Panc1 (cell line): ENCODE results near the gene AIRE. TPM values are rescaled to one million over a fixed set of nuclear protein-coding genes. Genes with fewer than 3 reads are reported as not detected.

Source experiments
- ATAC-seq: fragments of 200-7000 bp; cut with Tn5 transposase; 2 replicates; pipeline ENCODE4 v1.9.1; 2020; ENCODE audit warnings: mild to moderate bottlenecking, moderate library complexity
- BruUV-seq: library from RNA; stranded (reverse); fragments of 400-500 nt; replicated peaks from 2 replicates; lab custom pipeline; 2021; lab: Mats Ljungman, UMichigan
- CTCF ChIA-PET: fragments of 300-600 bp; sonication (Branson Sonifier 250); formaldehyde crosslinking; loops from one replicate; lab custom pipeline; 2022; ENCODE audit warnings: antibody characterized with exemption; lab: Charles Lee
- POLR2A ChIA-PET: fragments of 300-600 bp; sonication (Branson Sonifier 250); formaldehyde crosslinking; loops from one replicate; lab custom pipeline; 2022; ENCODE audit warnings: antibody characterized with exemption; lab: Charles Lee
- DNase-seq: peaks from one replicate; pipeline ENCODE4 v3.0.0-alpha.2; 2010; ENCODE audit warnings: low read depth, low spot score
- H3K27ac ChIP-seq: 2 replicates; pipeline ENCODE4 v1.5.1; 2011; ENCODE audit warnings: mild to moderate bottlenecking, low read length, inconsistent platforms
- H3K27me3 ChIP-seq: fragments of 200-500 bp; sonication (Bioruptor generic); 2 replicates; pipeline ENCODE4 v1.6.0; 2014; ENCODE audit warnings: low read length, inconsistent platforms; ENCODE audit not compliant: control insufficient read depth, insufficient read depth
- H3K36me3 ChIP-seq: fragments of 200-500 bp; sonication (Bioruptor generic); 2 replicates; pipeline ENCODE4 v1.5.1; 2014; ENCODE audit warnings: inconsistent platforms, mild to moderate bottlenecking, low read length, moderate library complexity; ENCODE audit not compliant: control insufficient read depth, insufficient read depth
- H3K4me1 ChIP-seq: 2 replicates; pipeline ENCODE4 v1.5.1; 2011; ENCODE audit warnings: inconsistent platforms, mild to moderate bottlenecking, low read length, moderate library complexity; ENCODE audit not compliant: control insufficient read depth, insufficient read depth
- H3K4me3 ChIP-seq, 2 experiments: 2 replicates each; pipeline ENCODE4 v1.5.1; 2011 to 2012; ENCODE audit warnings: low read depth in 2 of 2, low read length in 2 of 2, mild to moderate bottlenecking in 2 of 2, inconsistent platforms in 1 of 2, moderate library complexity in 1 of 2
- H3K9me3 ChIP-seq: fragments of 200-500 bp; sonication (Bioruptor generic); 2 replicates; pipeline ENCODE4 v1.5.1; 2014; ENCODE audit warnings: low read depth, mild to moderate bottlenecking, inconsistent platforms, low read length, moderate library complexity; ENCODE audit not compliant: control insufficient read depth, insufficient read depth
- CTCF ChIP-seq: fragments of 450-650 bp; IDR thresholded peaks from 2 replicates; pipeline ENCODE4 v1.5.1; 2017; ENCODE audit warnings: mild to moderate bottlenecking
- POLR2AphosphoS5 ChIP-seq: IDR thresholded peaks from 2 replicates; pipeline ENCODE4 v1.6.1; 2012; ENCODE audit warnings: mild to moderate bottlenecking, low read depth, low read length, moderate library complexity
- REST ChIP-seq, 2 experiments: IDR thresholded peaks; 2 replicates each; pipeline ENCODE4 v1.6.1; 2011 to 2012; ENCODE audit warnings: low read depth in 2 of 2, control low read depth in 1 of 2, low read length in 1 of 2, mild to moderate bottlenecking in 1 of 2, moderate library complexity in 1 of 2; ENCODE audit not compliant: insufficient read depth in 1 of 2
- SIN3A ChIP-seq: IDR thresholded peaks from 2 replicates; pipeline ENCODE4 v1.6.1; 2012; ENCODE audit warnings: low read depth, mild to moderate bottlenecking, low read length, moderate library complexity, borderline replicate concordance; ENCODE audit not compliant: insufficient read depth
- TCF7L2 ChIP-seq: IDR thresholded peaks from 2 replicates; pipeline ENCODE4 v1.6.1; 2011; ENCODE audit warnings: mild to moderate bottlenecking, low read depth, low read length, inconsistent platforms
- in situ Hi-C: cut with HindIII; loops from 2 replicates; pipeline ENCODE4 v1.10.0; 2016; ENCODE audit warnings: low sequenced_read_pairs, low pct_unique_long_range_greater_than_20kb
- intact Hi-C: fragments of 100-400 bp; cut with micrococcal nuclease; formaldehyde crosslinking; loops from one replicate; pipeline ENCODE4 v1.10.0; 2022; ENCODE audit not compliant: unreplicated experiment
- total RNA-seq: library from RNA; stranded (reverse); gene quantifications from one replicate; pipeline ENCODE4 v1.2.1, GENCODE V29; 2021; ENCODE audit not compliant: unreplicated experiment

The AIRE gene
- total RNA-seq, 1 experiment from 2014 or later, result not detected

- no TSS peak for BruUV-seq
- no peaks in the 10 kb centered on the region for H3K36me3 ChIP-seq
- CTCF ChIA-PET, result no interaction called here
- H3K27ac ChIP-seq, result no peak overlapping the region
- intact Hi-C loops (no loop called here), in situ Hi-C loops (no loop called here)
- H3K9me3 ChIP-seq, result no peaks in the 10 kb centered on the region
- no peak overlapping the region for H3K4me3 ChIP-seq
- no peaks in the 10 kb centered on the region for H3K4me1 ChIP-seq
- POLR2A ChIA-PET, result interaction anchor here (0.7 kb wide), 1 partner anchor 16 kb away, joined by 3 read pairs; no protein-coding TSS in a partner anchor
- H3K27me3 ChIP-seq, result no peaks in the 10 kb centered on the region
- ATAC-seq, result no peak
- DNase-seq, result no peak
- TF ChIP-seq POLR2AphosphoS5 (no peak), TCF7L2 (no peak), CTCF (no peak), SIN3A (no peak), REST (IDR thresholded peaks at IDR 0.05; ENCODE audit: insufficient read depth in 1 of 2, low read depth in 2 of 2, low read length in 1 of 2) (no peak)
Measured at GRCh38 chr21:44318489-44319285, 33.0 kb downstream of the AIRE start.

- BruUV-seq, result no TSS peak
- no peak for TF ChIP-seq SIN3A
- no peak for TF ChIP-seq POLR2AphosphoS5
- no peak for TF ChIP-seq REST (IDR thresholded peaks at IDR 0.05; ENCODE audit: insufficient read depth in 1 of 2, low read depth in 2 of 2, low read length in 1 of 2)
- no peak for TF ChIP-seq TCF7L2
- no peak for TF ChIP-seq CTCF
- ChIA-PET POLR2A (no interaction called here), CTCF (interaction anchor here (0.6 kb wide), 1 partner anchor 168 kb away, joined by 4 read pairs; no protein-coding TSS in a partner anchor)
- no peak overlapping the region for H3K27ac ChIP-seq
- DNase-seq, result no peak
- intact Hi-C loops, result no loop called here
- no peaks in the 10 kb centered on the region for H3K27me3 ChIP-seq
- in situ Hi-C loops, result no loop called here
- H3K36me3 ChIP-seq, result no peaks in the 10 kb centered on the region
- no peak overlapping the region for H3K4me3 ChIP-seq
- no peaks in the 10 kb centered on the region for H3K4me1 ChIP-seq
- H3K9me3 ChIP-seq, result no peaks in the 10 kb centered on the region
- ATAC-seq, result no peak
Measured at GRCh38 chr21:44319407-44320065, 33.9 kb downstream of the AIRE start.
